GM04504 (cell line): ENCODE data around the gene CYP2C18.
"Not testable (repeated sequence)": the region's sequence is repeated elsewhere in the genome, so short reads cannot be mapped to it uniquely, and the experiment has no call there.

ENCODE experiments used
- DNase-seq: peaks from one replicate; pipeline ENCODE4 v3.0.0-alpha.2; 2012; ENCODE audit warnings: low read depth

The CYP2C18 gene

DNA sequence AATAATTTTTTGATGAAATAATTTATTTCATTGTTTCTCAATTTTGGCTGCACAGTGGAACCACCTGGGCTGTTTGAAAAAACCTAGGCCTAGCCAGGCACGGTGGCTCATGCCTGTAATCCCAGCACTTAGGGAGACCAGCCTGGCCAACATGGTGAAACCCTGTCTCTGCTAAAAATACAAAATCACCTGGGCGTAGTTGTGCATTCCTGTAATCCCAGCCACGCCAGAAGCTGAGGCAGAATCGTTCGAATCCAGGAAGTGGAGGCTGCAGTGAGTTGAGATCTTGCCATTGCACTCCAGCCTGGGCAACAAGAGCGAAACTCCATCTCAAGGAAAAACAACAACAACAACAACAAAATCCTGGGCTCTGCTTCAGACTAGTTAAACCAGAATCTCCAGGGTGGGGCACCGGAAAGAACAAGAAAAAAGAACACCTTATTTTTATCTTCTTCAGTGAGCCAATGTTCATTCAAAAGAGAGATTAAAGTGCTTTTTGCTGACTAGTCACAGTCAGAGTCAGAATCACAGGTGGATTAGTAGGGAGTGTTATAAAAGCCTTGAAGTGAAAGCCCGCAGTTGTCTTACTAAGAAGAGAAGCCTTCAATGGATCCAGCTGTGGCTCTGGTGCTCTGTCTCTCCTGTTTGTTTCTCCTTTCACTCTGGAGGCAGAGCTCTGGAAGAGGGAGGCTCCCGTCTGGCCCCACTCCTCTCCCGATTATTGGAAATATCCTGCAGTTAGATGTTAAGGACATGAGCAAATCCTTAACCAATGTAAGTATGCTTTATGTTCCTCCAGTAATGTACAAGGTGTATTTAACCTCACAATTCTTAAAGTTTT is at the start of gene CYP2C18:
TSS of gene CYP2C18 (plus strand) at position 516 of the 841 bp plus-strand sequence. CDS start at position 607, 91 bp downstream.
- no peak for DNase-seq

DNA sequence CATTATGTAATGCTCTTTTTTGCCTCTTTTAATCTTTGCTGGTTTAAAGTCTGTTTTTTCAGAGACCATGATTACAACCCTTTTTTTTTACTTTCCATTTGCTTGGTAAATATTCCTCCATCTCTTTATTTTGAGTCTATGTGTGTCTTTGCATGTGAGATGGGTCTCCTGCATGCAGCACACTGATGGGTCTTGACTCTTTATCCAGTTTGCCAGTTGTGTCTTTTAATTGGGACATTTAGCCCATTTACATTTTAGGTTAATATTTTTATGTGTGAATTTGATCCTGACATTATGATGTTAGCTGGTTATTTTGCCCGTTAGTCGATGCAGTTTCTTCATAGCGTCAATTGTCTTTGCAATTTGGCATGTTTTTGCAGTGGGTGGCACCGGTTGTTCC is 45.4 kb upstream of the CYP2C18 start:
- DNase-seq: not testable (repeated sequence)

DNA sequence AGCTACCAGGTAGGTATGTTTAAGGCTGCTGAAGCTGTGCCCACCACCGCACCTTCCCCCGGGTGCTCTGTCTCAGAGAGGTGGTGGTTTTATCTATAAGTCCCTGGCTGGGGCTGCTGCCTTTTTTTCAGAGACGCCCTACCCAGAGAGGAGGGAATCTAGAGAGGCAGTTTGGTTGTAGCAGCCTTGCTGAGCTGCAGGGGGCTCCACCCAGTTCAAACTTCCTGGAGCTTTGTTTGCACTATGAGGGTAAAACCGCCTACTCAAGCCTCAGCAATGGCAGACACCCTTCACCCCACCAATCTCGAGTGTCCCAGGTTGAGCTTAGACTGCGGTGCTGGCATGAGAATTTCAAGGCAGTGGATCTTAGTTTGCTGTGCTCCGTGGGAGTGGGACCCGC is 43.6 kb upstream of the CYP2C18 start:
- DNase-seq: no peak

DNA sequence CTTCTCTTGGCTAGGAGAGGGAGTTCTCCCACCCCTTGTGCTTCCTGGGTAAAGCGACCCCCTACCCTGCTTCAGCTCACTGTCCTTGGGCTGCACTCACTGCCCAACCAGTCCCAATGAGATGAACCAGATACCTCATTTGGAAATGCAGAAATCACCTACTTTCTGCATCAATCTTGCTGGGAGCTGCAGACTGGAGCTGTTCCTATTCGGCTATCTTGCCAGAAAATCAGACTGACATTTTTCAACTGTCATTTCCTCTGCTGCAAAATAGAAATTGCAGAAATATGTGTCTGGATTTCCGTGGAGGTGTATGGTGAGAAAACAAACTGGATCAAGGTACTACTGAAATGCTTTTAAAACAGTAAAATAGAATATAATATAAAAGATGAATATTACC is 43.0 kb upstream of the CYP2C18 start:
- no peak for DNase-seq

DNA sequence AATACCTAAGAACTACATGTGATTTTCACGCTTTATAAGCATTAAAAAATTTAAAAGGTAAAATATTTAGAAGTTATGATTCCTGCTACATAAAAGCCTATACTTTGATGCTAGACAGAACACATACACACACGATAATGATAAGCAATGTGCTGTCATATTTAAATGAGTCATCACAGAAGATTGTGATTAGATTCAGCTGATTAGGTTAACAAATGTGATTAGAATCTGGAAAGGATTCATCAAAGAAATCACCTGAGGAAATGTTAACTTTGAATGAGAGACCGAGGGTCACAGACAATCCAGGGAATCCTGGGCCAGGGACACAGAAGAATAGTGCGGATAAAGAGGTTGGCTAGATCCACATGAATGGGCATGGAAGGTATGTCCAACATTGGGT is 42.0 kb upstream of the CYP2C18 start:
- no peak for DNase-seq

DNA sequence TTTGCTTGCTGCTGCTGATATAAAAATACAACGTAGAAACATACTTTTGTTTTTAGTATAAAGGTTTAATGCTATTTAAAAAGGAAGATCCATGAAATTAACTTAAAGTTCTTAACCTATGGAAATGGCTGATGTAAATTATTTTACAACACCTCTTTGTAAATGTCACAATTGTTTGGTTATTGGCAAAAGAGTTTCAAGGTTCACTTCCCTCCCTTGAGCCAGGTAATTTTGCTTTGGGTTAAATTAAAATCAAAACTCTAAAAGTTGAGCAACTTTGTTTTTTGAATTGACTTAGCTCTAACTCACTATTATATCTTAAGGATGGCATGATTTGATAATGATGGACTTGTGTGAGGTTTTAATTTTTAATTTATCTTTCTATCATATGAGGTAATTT is 39.2 kb upstream of the CYP2C18 start:
- no peak for DNase-seq

DNA sequence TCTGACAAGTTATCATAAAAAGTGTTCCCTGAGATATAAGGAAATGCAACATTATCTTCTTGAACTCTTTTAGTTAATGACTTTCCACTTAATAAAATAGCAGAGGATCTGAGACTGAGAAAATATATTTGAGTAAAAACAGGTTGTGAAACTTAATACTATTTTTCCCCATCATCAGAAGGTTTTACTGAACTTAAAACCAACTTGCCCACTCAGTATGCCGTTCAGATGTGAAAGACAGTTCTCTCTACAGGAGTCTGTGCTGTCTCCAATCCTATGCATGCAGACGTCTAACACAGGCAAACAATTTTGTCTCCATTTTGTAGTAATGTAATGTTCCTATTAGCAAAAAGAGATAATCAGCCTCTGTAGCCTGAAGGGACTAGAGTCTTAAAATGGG is 38.2 kb upstream of the CYP2C18 start:
- no peak for DNase-seq

DNA sequence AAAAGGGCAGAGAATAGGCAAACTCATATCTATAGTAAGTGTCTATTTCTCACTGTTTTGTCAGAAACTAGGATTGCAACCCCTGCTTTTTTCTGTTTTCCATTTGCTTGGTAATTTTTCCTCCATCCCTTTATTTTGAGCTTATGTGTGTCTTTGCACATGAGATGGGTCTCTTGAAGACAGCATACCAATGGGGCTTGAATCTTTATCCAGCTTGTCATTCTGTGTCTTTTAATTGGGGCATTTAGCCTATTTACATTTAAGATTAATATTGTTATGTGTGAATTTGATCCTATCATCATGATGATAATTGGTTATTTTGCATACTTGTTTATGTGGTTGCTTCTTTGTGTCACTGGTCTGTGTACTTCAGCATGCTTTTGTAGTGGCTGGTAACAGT is 28.3 kb upstream of the CYP2C18 start:
- DNase-seq: not testable (repeated sequence)

DNA sequence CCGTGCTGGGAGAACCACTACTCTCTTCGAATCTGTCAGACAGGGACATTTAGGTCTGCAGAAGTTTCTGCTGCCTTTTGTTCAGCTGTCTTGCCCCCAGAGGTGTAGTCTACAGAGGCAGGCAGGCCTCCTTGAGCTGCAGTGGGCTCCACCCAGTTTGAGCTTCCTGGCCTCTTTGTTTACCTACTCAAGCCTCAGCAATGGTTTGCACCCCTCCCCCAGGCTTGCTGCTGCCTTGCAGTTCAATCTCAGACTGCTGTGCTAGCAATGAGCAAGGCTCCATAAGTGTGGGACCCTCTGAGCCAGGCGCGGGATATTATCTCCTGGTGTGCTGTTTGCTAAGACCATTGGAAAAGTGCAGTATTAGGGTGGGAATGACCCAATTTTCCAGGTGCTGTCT is 20.5 kb upstream of the CYP2C18 start:
- DNase-seq: not testable (repeated sequence)

DNA sequence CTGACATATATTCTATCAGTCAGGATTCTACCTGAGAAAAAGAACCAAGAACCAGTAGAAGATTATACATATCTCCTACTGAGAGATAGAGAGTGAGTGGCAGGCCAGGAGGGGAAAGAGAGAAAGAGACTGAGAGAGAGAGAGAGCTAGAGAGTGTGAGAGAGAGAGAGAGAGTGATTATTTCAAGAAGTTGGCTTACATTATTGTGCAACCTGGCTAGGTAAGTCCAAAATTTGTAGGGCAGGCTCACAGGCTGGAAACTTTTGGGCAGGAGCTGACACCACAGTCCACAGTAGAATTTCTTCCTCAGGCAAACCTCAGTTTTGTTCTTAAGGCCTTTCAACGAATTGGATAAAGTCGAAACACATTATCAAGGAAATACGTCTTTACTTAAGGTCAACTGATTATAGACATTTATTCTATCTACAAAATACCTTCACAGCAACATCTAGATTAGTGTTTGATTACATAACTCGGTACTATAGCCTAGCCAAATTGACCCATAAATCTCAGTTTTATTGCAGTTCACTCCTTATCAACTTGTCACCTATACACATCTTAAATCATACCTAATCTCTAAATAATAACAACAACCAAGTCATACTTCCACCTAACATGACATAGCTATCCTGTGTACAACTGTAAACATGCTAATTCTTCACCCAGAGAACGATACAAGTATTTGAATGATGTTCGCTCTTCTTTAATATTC is 17.0 kb upstream of the CYP2C18 start:
- no peak for DNase-seq

DNA sequence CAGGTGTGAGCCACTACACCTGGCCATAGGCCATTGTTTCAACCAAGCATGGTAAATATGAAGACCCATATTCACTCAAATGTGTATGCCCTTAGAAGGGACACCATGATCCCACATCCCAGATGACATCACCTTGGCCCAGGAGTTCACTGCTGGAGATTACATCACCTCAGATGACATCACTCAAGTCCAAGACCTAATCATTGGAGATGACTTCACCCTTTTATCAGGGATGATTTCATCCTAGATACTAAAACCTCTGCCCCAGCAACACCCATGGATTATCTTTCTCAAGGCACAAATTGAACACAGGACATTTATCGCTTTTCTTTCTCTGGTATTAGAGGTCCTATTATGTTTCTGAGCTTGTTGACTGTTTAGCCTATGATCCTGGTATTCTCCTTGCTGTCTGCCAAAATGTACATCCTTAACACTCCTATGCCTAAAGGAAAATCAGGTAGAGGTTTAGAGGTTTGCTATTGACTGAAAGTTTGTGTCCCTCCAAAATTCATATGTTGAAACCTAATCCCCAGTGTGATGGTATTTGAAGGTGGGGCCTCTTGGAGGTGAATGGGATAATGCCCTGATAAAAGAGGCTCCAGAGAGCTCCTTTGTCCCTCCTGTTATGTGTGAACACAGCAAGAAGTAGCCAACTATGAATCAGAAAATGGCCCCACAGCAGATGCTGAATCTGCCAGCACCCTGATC is 9.8 kb upstream of the CYP2C18 start:
- DNase-seq: no peak

DNA sequence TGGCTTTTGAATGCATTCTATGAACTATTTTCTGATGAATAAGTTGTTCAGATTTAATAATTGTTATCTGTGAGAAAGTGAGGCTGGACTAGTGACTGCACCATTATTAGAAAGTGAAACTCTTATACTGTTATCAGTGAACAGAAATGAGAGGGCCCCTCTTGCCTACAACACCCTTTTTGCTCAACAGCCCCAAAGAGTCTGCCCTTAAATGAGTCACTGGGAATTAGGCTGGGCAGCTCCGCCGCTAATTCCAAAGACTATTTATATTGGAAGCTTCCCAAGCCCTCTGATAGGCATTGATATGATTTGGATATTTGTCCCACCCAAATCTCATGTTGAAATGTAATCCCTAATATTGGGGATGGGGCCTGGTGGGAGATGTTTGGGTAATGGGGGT is 7.0 kb upstream of the CYP2C18 start:
- DNase-seq: no peak

DNA sequence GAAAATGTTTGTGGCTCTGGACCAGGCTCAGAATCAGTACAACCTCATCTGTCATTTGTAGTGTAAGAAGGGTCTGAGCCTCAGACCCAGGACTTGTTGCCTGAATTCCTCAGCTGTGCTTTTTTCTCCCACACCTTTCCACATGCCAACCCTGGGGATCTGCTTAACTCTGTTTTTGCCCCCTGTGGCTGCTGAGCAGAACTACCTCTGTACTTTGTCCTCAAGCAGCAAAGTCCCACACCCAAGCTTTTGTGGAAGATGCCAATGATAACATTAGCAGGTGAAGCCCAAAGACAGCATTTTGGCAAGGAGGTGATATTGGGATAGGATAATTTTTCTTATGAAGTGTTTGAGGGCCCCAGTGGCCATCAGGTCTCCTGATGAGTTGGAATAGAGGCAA is 5.8 kb upstream of the CYP2C18 start:
- DNase-seq: no peak

DNA sequence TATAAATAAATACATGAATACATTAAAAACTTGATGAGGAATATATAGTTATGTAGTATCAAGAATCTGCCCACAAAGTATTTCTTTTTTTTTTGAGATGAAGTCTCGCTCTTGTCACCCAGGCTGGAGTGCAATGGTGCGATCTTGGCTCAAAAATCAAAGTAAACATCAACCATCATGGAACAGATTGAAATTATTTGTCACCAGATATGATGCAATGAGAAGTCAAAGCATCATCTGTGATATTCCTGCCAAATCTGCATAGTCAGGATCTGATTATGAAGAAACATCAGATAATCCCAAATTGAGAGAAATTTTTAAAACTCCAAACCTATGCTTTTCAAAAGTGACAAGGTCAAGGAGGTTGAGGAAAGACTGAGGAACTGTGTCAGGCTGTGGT is 5.1 kb upstream of the CYP2C18 start:
- no peak for DNase-seq

DNA sequence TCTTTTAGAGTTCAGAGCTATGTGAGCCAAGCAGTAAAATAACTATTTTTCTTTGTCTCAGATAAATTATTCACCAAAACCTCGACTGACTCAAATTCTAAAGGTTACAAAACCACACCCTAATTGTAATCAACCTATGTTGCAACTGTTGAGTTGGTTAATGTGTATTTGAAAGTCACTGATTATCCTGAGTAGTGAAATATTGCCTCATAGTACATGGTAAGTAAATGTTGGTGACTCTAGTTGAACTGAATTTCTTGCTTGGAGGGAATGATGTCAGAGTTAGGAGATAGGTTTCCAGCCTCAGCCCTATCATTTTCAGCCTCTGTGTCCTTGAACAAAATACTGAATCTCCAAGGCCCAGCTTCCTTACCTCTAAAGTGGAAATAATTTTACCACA is 3.0 kb upstream of the CYP2C18 start:
- DNase-seq: no peak

DNA sequence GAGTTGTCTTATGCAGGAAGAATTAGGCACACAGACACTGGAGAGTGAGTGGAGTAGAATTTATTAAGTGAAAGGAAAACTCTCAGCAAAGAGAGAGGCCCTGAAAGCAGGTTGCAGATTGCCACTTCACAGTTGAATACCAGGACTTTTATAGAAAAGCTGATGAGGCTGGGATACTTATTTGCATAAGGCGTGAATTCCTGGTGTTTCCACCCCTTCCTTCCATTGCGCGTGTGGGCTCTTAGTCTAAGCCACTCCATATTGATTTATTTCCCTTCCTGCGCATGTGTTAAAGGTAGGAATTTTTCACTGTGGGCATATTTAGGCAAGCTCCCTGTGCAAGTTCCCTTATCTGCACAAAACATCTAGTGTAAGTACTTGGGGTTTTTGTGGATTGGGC is 893 bp upstream of the CYP2C18 start:
- not testable (repeated sequence) for DNase-seq

DNA sequence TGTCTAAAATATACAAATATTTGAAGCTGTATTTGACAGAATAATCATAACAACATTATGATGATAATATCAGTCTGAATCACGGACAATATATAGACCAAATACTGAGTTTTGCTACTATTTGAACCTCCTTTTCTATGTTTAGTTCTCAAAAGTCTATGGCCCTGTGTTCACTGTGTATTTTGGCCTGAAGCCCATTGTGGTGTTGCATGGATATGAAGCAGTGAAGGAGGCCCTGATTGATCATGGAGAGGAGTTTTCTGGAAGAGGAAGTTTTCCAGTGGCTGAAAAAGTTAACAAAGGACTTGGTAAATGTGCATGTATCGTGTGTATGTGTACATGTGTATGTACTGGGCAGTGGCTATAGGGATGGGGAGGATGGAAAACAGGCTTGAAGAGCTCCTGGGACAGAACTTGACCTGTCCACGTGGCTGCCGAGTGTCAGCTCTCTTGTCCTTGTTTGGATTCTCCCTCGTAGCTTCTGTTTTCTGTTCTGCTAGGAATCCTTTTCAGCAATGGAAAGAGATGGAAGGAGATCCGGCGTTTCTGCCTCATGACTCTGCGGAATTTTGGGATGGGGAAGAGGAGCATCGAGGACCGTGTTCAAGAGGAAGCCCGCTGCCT is 4.2 kb downstream of the CYP2C18 start:
- no peak for DNase-seq

DNA sequence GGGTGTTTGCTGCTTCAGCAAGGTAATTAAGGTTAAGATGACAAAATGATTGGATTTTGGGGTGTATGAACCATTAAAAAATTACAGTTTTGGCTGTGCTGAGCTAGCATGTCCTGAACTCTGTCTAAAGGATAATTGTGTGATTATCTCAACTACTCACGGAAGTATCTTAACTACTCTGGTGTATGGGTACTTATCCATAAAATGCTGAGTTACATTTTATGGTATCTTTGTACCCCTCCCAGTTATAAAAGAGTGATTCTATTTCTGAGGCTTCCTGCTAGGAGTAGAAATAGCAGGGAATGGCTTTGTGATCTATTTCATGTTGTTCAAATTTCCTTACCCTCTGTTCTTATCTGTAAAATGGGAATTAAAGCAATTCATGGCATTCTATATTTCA is 22.6 kb downstream of the CYP2C18 start:
- no peak for DNase-seq

DNA sequence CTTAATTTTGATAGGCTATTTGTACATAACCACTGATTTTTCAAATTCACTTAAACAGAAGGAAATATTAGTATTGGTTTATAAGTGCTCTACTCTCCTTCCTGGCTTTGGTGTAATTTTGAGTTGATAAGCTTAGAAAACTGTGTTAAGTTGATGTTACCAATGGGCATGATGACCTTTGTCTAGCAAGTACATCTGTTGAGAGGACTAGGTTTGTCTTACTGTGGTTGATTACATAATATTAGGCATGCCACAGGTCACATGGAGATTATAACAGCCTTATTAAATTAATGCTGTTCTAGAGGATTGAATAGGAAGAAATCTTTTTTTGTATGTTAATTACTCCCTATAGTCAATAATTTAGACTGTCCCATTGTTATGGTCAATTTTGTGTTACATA is 27.0 kb downstream of the CYP2C18 start:
- DNase-seq: no peak

DNA sequence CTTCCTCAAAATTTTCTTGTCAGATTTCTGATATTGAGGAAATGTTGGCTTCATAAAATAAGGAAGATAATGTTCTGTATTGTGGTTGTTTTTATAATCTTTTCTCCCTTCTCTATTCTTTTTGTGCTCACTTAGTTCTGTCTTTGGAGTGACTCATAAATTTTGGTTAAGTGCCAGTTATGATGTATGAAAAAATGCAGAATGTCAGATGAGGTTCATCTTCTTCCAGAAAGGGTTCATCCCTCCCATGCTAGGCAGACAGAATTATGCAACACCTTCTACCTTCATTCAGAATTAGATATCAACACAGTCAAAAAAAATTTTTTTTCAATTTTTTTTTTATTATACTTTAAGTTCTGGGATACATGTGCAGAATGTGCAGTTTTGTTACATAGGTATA is 42.3 kb downstream of the CYP2C18 start:
- DNase-seq: no peak

DNA sequence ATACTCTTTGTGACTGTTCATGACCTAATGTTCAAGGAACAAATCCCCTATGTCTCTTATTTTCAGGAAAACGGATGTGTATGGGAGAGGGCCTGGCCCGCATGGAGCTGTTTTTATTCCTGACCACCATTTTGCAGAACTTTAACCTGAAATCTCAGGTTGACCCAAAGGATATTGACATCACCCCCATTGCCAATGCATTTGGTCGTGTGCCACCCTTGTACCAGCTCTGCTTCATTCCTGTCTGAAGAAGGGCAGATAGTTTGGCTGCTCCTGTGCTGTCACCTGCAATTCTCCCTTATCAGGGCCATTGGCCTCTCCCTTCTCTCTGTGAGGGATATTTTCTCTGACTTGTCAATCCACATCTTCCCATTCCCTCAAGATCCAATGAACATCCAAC is 51.7 kb downstream of the CYP2C18 start:
- no peak for DNase-seq

DNA sequence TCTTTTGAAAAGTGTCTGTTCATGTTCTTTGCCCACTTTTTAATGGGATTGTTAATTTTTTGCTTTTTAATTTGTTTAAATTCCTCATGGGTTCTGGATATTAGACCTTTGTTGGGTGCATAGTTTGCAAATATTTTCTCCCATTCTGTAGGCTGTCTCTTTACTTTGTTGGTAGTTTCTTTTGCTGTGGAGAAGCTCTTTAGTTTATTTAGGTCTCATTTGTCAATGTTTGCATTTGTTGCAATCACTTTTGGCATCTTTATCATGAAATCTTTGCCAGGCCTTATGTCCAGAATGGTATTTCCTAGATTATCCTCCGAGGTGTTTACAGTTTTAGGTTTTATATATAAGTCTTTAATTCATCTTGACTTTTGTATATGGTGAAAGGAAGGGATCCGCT is 55.1 kb downstream of the CYP2C18 start:
- DNase-seq: no peak

DNA sequence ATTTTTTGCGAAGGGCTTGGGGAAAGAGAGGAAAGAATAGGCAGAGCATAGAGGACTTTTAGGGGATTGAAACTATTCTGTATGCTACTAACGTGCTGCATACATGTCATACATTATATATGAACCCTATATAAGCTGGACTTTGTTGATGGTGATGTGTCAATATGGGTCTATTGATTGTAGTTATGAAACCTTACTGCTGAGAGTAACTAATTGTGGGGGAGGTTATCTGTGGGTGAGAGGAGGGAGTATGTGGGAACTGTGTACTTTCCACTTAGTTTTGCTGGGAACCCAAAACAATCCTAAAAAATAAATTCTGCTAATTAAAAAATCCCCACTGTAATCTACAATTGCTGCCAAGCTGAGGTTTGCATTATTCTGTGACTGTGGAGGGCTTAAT is 63.6 kb downstream of the CYP2C18 start:
- no peak for DNase-seq
